ENCODE results near the gene RNF13.

DNA sequence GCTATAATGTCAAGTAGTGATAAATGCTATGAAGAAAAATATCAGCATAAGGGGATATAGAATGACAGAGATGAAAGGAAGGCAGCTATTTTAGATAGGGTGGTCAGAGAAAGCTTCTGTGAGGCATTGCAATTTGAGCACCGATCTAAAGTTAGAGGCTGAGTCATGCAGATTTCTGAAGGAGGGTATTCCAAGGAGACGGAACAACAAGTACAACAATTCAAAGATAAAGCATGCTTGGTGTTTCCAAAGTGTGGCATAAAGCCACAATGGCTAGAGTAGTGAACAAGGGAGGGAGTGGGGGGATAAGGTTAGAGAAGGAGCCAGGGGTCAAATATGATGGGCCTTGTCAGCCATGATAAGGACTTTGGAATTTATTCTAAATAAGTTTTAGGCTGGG, 85.8 kb downstream of the RNF13 start:
- TF ChIP-seq, protein P1, sequence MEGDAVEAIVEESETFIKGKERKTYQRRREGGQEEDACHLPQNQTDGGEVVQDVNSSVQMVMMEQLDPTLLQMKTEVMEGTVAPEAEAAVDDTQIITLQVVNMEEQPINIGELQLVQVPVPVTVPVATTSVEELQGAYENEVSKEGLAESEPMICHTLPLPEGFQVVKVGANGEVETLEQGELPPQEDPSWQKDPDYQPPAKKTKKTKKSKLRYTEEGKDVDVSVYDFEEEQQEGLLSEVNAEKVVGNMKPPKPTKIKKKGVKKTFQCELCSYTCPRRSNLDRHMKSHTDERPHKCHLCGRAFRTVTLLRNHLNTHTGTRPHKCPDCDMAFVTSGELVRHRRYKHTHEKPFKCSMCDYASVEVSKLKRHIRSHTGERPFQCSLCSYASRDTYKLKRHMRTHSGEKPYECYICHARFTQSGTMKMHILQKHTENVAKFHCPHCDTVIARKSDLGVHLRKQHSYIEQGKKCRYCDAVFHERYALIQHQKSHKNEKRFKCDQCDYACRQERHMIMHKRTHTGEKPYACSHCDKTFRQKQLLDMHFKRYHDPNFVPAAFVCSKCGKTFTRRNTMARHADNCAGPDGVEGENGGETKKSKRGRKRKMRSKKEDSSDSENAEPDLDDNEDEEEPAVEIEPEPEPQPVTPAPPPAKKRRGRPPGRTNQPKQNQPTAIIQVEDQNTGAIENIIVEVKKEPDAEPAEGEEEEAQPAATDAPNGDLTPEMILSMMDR (IDR thresholded peaks at IDR 0.05; ENCODE audit: insufficient read depth, low read length), result no peak
- TF ChIP-seq GABPA (IDR thresholded peaks at IDR 0.05; ENCODE audit: low read depth), result no peak
- TF ChIP-seq, protein P2, sequence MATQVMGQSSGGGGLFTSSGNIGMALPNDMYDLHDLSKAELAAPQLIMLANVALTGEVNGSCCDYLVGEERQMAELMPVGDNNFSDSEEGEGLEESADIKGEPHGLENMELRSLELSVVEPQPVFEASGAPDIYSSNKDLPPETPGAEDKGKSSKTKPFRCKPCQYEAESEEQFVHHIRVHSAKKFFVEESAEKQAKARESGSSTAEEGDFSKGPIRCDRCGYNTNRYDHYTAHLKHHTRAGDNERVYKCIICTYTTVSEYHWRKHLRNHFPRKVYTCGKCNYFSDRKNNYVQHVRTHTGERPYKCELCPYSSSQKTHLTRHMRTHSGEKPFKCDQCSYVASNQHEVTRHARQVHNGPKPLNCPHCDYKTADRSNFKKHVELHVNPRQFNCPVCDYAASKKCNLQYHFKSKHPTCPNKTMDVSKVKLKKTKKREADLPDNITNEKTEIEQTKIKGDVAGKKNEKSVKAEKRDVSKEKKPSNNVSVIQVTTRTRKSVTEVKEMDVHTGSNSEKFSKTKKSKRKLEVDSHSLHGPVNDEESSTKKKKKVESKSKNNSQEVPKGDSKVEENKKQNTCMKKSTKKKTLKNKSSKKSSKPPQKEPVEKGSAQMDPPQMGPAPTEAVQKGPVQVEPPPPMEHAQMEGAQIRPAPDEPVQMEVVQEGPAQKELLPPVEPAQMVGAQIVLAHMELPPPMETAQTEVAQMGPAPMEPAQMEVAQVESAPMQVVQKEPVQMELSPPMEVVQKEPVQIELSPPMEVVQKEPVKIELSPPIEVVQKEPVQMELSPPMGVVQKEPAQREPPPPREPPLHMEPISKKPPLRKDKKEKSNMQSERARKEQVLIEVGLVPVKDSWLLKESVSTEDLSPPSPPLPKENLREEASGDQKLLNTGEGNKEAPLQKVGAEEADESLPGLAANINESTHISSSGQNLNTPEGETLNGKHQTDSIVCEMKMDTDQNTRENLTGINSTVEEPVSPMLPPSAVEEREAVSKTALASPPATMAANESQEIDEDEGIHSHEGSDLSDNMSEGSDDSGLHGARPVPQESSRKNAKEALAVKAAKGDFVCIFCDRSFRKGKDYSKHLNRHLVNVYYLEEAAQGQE (IDR thresholded peaks at IDR 0.05; ENCODE audit: insufficient replicate concordance, low read depth), result no peak

Measured in HL-60 (cell line).